HL-60 (cell line): ENCODE results near the gene PACSIN1.

Experiments
- CTCF ChIP-seq: IDR thresholded peaks from one replicate; pipeline ENCODE4 v1.5.1; 2011; ENCODE audit warnings: low read length, control low read depth, inconsistent platforms; ENCODE audit not compliant: insufficient read depth
- REST ChIP-seq: IDR thresholded peaks from 2 replicates; pipeline ENCODE4 v1.6.1; 2012; ENCODE audit warnings: low read depth; ENCODE audit not compliant: insufficient replicate concordance

- TF ChIP-seq CTCF: no peak
- TF ChIP-seq REST: no peak
Observed at GRCh38 chr6:34549026-34549803, 83.3 kb downstream of the PACSIN1 start.
